NCI-H345 treated with DMSO at 0.1 percent for 48 hours (cell line): ENCODE data around the gene MMP26.

Experiments used
- DNase-seq: peaks from one replicate; lab custom pipeline; 2025; ENCODE audit not compliant: unreplicated experiment; lab: John Stamatoyannopoulos, UW

Gene MMP26

DNA sequence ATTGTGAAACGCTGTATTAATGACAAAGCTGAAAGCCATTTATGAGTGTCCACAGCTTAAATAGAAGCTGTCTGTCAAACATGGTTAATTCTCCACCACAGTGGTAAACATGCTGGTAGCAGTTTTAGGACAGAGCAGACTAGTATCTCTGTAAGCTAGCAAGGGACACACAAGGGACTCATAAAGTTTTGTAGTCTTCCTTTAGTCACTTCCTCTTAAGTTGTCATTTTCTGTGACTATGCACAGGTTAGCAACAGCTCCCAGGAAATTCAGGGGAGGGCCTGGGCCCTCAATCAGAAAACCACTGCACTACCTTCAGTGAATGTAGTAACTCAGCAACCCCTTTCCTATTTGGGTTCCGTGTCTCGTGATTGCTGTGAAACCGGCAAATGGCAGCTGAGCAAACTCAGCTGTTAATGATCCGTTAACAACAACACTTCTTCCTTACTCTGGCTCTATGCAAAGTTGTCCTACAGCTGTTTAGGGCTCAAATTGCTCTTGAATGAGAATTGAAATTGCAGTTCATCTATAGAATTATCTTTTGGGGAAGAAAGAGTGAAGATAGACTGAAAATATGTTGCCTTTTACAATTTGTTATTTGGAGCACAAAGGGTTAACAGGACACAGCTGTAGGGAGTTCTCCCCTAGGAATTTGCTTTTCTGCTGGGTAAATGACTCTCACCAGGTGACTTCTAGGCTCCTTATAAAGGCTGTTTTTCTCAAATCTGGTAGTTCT, at the start of gene MMP26:
TSS of gene MMP26 (plus strand) at position 731 of the 736 bp plus-strand sequence.
- DNase-seq, result peak; percentile 97

DNA sequence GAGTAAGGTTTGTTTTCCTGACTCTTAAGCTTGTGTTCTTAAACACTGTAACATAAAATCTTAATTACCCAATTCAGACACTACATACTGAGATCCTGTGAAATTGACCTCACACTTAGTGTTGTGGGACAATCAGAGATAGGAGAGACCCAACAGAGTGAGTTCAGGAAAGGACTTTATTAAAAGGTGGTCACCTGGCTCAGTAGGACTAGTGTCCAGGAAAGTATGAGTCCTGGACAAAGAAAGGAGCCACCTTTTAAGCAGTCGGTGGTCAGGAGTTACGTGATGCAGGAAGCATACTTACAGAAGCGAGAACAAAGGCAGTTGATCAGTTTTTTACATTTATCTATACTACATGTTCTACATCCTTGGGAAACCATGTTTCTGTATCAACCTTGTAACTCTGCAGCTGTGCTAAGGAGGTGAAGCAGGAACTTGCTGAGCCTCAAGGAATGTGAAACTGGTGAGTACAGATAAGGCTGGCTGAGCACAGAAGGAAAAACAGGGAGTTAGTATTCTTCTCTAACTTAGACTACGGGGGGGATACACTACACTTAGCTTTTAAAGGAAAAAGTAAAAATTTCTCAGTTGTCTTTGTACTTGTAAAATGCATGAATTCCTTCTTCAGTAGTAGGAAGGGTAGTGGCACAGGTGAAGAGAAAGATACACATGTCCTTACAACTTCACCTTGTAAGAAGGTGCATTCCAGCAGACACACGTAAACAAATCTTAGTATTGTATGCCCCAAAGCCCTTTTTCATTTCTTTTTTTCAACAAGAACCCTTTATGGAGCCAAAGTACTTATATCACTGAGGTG, 45.7 kb upstream of the MMP26 start:
- no peak for DNase-seq

DNA sequence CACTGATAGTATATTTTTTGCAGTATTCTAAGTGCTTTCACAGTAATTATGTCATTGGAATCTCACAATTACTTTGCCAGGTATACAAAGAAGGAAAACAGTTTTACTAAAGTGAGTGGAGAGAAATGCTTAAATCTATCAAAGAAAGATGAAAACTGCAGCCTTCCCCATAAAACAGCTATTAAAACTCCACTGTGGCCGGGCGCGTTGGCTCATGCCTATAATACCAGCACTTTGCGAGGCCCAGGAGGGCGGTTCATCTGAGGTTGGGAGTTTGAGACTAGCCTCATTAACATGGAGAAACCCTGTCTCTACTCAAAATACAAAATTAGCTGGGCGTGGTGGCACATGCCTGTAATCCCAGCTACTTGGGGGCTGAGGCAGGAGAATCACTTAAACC, 41.7 kb upstream of the MMP26 start:
- no peak for DNase-seq

DNA sequence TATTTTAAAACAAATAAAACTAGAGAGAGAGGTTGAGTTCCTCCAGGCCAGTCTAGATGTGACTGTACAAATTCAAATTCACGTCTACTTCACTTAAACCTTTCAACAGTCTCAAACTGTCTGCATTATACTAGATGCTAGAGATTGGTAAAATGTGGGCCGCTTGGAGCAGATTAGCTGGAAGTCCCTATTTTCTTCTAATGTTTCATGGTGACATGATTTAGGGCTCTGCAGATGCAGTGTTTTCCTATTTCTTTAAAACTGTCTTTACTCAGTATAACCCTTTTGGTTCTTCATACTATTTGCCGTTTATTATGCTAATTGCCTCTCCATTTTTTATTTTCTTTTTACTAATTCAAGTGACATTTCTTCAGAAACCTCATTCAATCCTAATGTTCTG, 40.4 kb upstream of the MMP26 start:
- no peak for DNase-seq

DNA sequence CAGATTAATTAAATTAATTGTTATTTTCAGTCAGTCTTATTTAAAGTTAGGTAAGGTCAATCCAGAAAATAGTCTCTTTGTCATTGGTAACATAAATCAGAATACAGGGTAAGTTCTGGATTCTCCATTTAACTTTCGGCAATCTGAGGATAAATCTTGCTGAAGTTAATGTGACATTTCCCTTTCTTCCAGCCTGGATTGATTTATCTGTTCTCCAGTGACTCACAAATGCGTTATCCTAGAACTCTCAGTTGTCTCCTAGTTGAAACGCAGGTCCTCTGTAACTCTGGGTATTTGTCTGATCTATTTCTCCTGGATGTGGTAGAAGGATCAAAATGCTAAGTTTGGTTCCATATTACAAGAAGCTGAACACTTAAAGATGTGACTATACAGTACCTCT, 39.8 kb upstream of the MMP26 start:
- no peak for DNase-seq

DNA sequence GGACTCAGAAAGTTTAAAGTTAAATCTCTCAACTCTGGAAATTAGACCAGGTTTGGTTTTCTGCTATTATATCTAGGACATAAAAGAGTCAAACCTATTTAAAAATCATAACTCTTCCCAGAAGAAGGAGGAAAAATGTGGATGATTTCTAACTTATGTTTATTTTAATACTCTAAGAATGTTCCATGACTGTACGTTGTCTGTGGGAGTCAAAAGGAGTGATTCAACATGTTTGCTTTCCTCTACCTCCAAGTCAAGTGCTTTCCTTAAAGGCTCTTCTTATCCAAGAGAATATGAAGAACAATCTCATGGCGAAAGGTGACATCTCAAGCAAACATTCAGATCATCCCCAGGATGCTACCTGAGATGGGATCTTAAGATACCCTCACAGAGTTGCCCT, 39.2 kb upstream of the MMP26 start:
- DNase-seq, result no peak

DNA sequence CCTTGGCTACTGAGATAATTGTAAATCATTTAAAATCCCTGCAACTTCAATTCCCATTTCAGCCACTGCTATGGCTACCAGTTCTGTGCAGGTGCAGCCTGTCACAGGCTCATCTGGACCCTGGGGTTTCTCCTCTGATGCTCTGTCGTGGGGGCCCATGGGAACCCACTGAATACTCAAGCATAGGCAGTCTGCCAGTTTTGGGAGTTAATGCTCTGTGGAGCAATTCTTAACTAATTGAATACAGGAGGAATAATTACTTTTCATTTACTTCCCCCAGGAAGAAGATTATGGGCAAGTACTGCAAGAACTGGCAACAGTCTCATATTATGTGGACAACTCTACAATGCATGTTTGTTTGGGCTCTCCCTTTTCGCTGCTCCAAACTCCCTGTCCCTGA, 32.8 kb upstream of the MMP26 start:
- DNase-seq, result peak; percentile 18

DNA sequence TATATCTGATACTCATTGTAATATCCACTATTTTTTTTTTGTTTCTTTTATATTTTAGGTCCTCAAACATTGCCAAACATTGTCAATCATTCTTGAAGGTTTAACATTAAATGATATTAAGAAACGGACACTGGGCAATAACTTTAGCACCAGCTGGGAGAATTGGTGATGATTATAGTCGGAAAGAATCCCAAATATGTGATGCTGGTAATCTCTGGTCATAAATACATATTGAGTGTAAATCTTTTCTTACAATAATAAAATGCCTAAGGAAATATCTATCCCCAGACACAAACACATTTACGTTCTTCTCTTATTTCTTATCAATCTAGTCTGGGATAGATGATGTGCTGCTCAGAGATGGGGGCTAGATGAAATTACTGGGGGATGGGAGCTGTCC, 32.1 kb upstream of the MMP26 start:
- no peak for DNase-seq

DNA sequence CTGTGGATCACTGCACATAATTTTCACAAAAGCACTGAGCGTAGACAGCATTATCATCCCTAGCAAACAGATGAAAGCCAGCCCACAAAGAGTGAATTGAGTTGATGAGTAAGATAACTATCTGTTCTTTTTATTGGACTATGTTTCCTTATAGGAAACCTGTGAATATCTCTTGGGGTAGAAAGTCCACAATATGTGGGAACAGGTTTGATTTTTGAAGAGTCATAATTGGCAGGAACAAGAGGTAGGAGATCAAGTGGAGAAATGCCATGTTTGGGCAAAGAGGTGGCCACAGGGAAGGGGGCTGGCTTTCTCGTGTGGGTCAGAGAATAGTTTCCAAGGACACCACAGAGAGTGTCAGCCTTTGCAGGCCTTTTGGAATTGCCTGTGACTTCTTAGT, 30.8 kb upstream of the MMP26 start:
- no peak for DNase-seq

DNA sequence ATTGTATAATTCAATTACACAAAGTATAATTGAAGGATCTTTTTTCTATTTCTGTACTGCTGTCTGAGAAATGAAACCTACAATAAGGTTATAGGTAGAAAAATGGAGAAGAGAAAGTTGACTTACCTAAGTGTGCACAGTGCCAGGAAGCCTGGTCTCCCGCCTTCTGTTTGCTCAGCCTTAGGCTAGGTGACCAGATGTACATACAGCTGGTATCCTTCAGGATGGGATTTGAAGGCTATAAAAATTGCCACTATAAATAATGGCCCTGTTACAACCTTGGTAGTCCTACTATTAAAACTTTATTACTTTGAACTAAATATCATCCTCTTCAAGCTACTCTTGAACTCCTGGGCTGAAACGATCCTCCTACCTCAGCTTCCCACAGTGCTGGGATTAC, 26.6 kb upstream of the MMP26 start:
- DNase-seq, result no peak

DNA sequence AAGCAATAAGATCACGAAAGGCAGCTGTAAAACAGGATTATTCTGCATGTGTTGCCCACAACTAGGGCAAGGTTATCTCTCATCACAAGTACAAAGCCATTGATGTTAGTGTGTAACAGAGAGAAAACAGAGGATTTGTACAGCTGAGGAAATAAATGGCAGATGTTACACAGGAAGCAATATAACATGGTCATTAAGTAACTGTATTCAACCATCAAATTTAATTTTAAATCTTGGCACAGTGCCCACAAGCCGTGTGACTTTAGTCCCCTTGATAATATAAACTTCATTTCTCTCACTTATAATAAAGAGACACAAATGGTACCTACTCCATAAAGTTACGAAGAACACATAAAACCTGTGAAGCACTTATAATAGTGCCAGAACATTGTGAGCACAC, 24.2 kb upstream of the MMP26 start:
- DNase-seq, result peak; percentile 48

DNA sequence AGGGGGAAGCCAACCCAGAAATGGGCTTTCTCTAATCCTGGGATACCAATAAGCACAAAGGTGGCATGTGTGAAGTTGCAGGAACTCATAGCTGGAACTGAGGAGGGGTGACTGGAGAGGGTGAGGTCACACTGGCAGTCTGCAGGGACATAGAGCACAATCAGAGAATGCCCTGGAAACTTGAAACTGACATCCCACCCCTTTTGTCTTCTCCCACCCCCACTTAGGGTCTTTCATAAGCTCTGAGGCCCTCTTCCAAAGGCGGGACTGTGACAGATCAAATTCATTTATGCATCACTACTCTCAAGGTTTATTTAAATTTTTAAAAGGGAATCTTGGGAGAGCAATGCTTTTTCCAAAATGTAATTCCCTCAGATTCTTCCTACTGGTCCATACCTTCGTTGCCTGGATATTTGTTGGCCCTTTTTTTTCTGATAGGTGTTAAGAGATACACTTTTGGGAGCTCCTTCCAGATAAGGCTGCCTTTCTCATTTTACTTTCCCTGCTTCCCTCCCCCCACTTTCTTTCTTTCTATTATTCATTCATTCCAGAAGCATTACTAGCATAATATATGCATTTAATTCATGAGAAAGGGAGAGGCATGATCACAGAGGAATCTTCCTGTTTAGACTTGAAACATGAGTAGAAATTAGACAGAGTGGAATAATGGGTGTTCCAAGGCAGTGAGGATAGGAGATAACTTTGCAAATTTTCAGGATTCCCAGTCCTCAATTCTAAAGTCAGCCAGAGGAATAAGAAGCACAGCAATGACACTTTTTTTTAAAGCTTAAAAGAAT, 21.8 kb upstream of the MMP26 start:
- DNase-seq, result no peak

DNA sequence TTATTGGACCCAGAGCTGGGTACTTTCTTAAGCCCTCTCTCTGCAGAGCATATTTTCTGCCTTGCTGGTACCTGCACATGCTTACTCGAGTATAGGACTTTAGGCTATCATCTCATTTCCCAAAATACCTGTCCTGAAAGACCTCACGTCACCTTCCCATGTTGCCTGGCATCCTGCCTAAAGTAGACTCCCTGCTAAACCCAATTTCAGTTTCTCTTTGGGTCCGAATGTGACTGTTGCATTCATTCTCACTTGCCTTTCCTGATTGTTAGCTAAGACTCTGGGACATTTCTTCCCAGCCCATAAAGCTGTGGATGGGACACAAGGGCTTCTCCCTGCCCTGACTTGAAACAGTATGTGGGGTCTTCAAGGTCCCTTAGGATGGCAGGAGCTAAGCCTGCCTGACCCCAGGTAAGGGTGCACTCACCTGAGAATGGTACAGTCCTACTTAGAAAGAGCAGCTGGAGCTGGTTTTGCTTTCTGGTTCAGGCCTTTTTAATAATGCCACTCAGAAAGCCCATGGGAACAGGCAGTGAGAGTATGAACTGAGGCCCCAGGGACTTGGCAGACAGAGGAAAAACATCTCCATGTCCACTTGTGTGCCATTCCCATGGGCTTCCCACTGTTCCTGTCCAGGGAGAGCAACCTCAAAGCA, 19.8 kb upstream of the MMP26 start:
- DNase-seq, result peak; percentile 27

DNA sequence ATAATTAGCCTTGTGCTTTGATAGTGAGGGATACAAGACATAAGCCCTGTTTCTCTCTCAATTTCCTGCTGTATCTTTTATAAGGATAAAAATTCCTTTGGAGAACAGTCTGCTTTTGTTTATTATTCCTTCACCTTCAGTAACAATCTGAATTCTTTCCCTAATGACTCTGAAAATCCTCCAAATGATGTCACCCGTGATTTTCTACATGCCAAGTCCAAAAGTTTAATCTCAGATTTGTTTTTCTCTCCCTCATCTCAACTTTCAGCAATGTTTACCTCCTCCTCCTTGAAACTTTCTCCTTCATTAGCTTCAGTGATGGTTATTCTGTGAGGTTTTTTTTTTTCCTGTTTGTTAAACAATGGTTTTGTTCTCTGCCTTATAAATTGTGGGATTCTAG, 9.1 kb upstream of the MMP26 start:
- DNase-seq, result no peak

DNA sequence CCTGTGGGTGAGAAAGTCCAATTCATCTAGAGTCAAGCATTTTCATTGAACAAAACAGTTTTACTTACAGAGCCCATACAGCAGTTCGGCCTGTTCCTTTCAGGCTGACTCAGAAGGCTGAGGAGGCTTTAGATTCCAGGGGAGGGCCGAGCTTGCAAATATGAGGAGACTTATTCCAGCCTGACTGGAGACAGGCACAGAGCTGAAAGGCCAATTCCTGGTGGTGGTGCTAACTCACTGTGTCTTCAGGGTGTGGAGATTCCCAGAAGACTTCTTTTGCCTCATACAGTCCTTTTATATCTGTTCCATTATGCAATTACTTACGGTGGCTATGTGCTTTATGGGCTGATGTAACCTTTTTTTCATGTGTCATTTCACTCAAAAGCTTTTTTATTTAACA, 7.0 kb upstream of the MMP26 start, which contains the start of gene OR51E2:
TSS of gene OR51E2 (minus strand) at position 269 of the 400 bp plus-strand sequence. CDS start 15,142 bp downstream, outside the sequence.
- DNase-seq, result peak; percentile 65

DNA sequence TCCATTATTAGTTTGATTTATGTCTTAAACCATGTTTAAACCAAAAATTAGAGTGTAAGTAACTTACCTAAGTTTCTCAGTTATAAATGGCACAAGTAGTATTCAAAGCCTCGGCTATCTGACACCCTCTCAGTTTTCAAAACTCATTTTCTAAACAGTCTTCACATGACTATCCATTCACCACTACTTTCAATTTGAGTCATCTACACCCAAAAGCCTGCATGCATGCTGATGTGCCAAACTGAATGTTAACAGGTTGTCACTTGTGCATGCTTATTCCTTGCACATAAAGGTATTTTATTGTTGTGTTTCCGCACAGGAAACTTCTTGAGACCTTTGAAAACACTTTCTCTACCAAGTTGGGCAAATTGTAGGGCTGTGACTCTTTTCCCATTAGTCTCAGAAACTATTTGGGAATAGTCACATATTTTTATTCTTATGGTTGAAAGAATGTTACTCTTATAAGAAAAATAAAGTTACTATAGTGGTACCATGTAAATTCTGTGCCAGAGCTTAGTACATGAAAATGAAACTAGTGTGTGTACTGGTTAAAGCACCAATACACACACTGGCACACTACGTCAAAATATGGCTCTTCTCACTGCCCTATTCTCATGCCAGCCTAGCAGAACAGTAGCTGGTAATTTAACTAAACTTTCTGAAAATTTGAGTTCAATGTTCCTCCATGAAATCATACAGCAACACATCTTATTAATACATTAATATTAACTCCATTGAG, 4.7 kb upstream of the MMP26 start:
- no peak for DNase-seq

DNA sequence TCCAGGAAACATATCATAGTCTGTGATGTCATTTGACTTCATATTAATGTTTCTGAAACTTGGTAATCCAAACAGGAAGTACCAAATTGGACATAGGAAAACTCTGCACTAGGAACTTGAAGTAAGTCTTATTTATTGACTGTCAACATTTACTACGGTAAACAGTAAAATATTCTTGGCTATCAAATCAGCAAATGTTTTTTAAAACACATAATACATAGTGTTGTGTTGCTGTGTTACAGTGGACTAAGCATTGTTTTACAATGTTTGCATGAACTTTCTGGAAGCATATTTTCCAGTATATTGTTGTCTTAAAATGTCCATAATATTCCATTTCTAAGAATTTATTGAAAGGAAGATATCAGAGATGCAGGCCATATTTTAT, 4.2 kb upstream of the MMP26 start:
- no peak for DNase-seq

DNA sequence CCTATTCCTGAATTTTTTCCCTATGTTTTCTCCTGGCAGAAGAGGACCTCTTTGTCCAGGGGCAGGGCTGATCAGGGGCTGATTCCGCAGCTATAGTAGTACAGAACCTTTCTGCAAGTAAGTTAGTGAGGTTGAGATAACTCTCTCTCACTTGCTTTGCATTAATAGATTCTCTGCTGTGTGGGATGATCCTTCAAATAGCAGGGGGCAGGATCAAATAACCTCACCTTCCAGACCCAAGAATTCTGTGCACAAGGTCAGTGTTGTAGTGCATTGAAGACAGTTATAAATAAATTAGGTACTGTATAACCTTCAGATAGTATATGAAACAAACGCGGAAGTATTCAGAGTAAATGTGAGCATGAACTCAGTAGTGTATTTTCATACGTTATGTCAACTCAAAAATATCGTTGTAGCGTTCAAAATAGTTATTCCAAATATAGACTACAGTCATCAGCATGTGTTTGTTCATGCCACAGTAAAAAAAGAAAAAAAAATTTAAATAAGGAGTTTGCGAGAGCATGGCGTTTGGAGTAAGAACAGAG, 278 bp downstream of the MMP26 start:
- DNase-seq, result peak; percentile 79

DNA sequence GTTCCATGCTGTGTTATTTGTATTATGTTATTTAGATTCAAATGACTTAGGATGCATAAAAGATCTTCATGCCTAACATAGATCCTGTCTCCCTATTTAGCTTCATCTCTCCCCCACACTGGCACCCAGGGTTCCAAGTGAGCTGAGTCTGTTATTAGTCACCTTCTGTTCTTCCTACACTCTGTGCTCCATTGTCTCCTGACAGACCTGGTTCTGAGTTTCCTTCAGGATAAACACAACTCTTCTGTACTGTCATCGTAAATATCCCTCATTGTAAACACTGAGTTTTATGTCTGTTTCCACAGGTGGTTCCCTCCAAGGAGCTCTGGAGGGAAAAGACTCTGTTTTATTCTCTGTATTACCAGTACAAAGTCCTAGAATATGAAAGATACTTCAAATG, 8.7 kb downstream of the MMP26 start:
- no peak for DNase-seq

DNA sequence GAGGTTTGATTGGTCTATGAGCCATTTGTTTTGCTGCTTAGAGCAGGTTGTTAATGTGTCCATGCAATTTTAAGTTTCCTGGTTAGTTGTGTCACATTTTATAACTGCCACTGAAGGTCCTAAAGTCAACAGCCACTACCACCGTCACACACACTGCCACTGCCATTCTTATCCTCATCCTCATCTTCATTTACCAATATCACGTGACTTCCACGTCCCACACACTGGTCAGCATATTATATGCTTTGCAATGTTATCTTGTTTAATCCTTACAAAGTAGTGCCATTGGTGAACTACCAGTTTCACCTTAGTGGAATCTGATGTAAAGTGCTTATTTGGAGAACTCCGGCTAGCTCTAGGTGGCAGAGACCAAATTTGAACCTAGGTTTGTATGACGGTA, 9.7 kb downstream of the MMP26 start:
- DNase-seq, result no peak
